NCI-H146 (cell line): ENCODE measurements around the gene PRAME.

Experiments used
- DNase-seq: peaks from one replicate; lab custom pipeline; 2025; lab: John Stamatoyannopoulos, UW

Gene PRAME

GRCh38 chr22:22579869-22580604 lies 21.0 kb upstream of the PRAME start:
- no peak for DNase-seq

- DNase-seq: no peak
These were observed 19.8 kb upstream of the PRAME start for GRCh38 chr22:22578702-22579424.

GRCh38 chr22:22576989-22577427 lies 17.9 kb upstream of the PRAME start:
- DNase-seq: no peak

- DNase-seq: peak; percentile 46
These were observed 17.4 kb upstream of the PRAME start for GRCh38 chr22:22576244-22576988.

- no peak for DNase-seq
These were observed 15.3 kb upstream of the PRAME start for GRCh38 chr22:22574361-22574760.

- DNase-seq: no peak
These were observed 14.2 kb upstream of the PRAME start for GRCh38 chr22:22573047-22573889.

GRCh38 chr22:22571862-22572261 lies 12.8 kb upstream of the PRAME start:
- no peak for DNase-seq

GRCh38 chr22:22571429-22571828 lies 12.4 kb upstream of the PRAME start:
- DNase-seq: no peak

GRCh38 chr22:22569218-22569617 lies 10.2 kb upstream of the PRAME start:
- DNase-seq: no peak

- no peak for DNase-seq
These were observed 6.9 kb upstream of the PRAME start for GRCh38 chr22:22565981-22566380.

GRCh38 chr22:22558071-22558971 lies 744 bp downstream of the PRAME start:
- no peak for DNase-seq

GRCh38 chr22:22556995-22557925 lies 1.8 kb downstream of the PRAME start:
- DNase-seq: no peak

- DNase-seq: no peak
These were observed 2.5 kb downstream of the PRAME start for GRCh38 chr22:22556578-22556977.

- DNase-seq: no peak
These were observed 3.5 kb downstream of the PRAME start for GRCh38 chr22:22555596-22555995.

GRCh38 chr22:22554587-22555284 lies 4.3 kb downstream of the PRAME start:
- no peak for DNase-seq

GRCh38 chr22:22553735-22554586 lies 5.1 kb downstream of the PRAME start:
- DNase-seq: no peak

- no peak for DNase-seq
These were observed 5.9 kb downstream of the PRAME start for GRCh38 chr22:22553141-22553540.

- peak; percentile 44 for DNase-seq
These were observed 6.4 kb downstream of the PRAME start for GRCh38 chr22:22552630-22553029.
